ENCODE data around the gene DYNC1H1. TPM values are rescaled to one million over a fixed set of nuclear protein-coding genes. Genes with fewer than 3 reads are reported as not detected.

DYNC1H1 gene
- total RNA-seq, 6 donors from 2014 or later = 352 to 556 (median 447) TPM

DNA sequence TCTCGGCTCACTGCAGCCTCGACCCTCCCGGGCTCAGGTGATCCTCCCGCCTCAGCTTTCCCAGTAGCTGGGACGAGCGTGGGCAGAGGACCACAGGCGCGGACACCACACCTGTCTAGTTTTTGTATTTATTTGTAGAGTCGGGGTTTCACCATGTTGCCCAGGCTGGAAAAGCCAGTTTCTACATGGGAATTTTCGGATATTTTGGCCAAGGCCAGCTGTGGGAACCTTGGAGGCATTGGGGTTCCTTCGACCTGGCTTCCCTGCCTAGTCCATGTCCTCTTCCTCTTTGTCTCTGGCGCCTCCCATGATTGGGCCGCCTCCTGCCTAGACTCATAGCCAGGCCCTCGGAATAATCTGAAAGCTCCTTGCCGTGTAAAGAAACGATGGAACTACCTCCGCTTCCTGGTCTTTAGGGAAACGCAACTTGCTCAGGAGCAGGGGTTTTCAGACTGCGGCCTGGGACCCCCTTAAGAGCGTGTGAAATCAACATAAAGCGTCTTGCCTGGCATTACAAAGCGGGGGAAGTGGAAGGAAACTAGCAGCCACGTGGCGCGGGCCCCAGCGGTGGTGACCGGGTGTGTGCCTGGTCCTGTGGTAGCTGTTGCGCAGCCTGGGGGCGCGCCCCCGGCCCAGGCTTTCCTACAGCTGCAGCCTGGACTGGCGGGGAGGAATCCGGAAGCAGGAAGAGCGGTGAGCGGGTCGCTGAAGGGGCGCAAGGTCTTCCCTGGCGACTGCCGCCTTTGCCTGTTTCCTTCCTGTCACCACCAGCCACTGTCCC is 123.8 kb downstream of the DYNC1H1 start:
- peak overlapping the region; percentile 99 to 100 (median 100) for H3K27ac ChIP-seq
- WGBS, 2 donors = 14 to 30% methylated on average over 31 to 39 of the region's 39 CpGs
- H3K9me3 ChIP-seq = no peaks in the 10 kb centered on the region
- peaks cover 30 to 49% (median 39%) of the 10 kb centered on the region in 4 donors for H3K4me1 ChIP-seq
- TF ChIP-seq EP300 (IDR thresholded peaks at IDR 0.05) (no peak), CTCF (IDR thresholded peaks at IDR 0.05) (peak in 4 of 6 experiments; percentile 4 to 31 (median 8)), POLR2AphosphoS5 (IDR thresholded peaks at IDR 0.05) (peak in 1 of 2 donors; percentile 26), POLR2A (IDR thresholded peaks at IDR 0.05) (no peak)
- DNase-seq (peak; percentile 65 to 92), ATAC-seq (ENCODE audit: low FRiP score in 2 of 2) (peak; percentile 42 to 53)
- peaks cover 15 to 28% (median 21%) of the 10 kb centered on the region in 4 donors for H3K36me3 ChIP-seq
- H3K27me3 ChIP-seq = no peaks in the 10 kb centered on the region
- H3K4me3 ChIP-seq = peak overlapping the region; percentile 8 to 91 (median 78)

DNA sequence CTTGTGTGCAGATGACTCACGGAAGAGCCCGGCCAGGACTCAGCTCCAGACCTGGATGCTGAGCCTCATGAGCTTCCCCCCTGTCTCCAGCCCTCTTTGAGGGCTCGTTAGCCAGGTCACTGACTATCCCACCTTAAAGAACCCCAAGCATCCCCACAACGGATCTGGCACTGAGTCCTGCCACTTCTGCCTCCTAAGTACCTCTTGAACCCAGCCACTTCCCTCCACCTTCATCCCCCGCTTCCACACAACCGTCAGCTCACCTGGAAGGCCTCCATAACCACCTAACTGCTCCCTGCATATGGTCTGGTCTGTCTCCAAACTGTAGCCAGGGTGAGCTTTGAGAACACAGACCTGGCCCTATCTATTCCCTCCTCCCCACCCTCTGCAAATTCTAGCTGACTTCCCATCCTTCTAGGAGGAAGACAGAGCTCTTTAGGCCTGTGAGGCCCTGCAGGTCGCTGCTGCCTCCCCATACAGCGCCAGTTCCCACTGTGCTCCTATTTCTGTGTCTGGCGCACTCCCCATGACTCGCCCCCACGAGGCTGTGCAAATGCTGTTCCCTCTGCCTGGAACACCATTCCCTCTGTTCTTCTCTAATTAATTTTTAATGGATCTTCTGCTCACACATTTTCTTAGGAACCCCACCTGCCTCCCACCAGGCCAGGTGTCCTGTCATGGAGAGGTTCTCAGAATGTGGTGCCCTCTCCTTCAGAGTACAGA is 125.4 kb downstream of the DYNC1H1 start:
- Histone ChIP-seq H3K27ac (no peak overlapping the region), H3K4me1 (peaks cover 14 to 33% (median 23%) of the 10 kb centered on the region in 4 donors), H3K27me3 (no peaks in the 10 kb centered on the region), H3K4me3 (no peak overlapping the region), H3K9me3 (no peaks in the 10 kb centered on the region), H3K36me3 (peaks cover 0 to 12% (median 7%) of the 10 kb centered on the region in 4 donors)
- WGBS, 2 donors = 75 to 93% methylated on average over 10 to 11 of the region's 11 CpGs
- no peak for DNase-seq
- no peak for ATAC-seq (ENCODE audit: low FRiP score in 2 of 2)
- TF ChIP-seq POLR2A (IDR thresholded peaks at IDR 0.05) (no peak), EP300 (IDR thresholded peaks at IDR 0.05) (no peak), CTCF (IDR thresholded peaks at IDR 0.05) (no peak), POLR2AphosphoS5 (IDR thresholded peaks at IDR 0.05) (no peak)

DNA sequence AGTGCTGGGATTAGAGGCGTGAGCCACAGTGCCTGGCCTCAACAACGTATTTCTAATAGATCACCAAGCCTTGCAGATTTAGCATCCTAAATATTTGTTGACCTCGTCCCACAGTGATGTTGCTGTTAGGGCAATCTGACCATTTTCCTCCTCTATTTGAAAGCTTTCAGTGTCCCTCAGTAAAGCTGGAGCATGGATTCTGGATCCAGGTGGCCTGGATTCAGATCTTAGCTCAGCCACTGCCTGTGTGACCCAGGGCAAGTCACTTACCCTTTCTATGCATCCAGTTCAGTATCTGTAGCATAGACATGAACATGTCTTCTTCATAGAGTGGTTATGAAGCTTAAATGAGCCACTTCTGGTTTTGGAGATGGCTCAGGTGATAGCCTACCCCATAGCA is 126.3 kb downstream of the DYNC1H1 start:
- H3K27me3 ChIP-seq = no peaks in the 10 kb centered on the region
- ATAC-seq (ENCODE audit: low FRiP score in 2 of 2) (no peak), DNase-seq (no peak)
- H3K4me1 ChIP-seq = peaks cover 4 to 24% (median 14%) of the 10 kb centered on the region in 4 donors
- peaks cover 0 to 2% (median 0%) of the 10 kb centered on the region in 4 donors for H3K36me3 ChIP-seq
- no peak overlapping the region for H3K4me3 ChIP-seq
- H3K9me3 ChIP-seq = no peaks in the 10 kb centered on the region
- 91 to 93% methylated on average over 3 of the region's 3 CpGs for WGBS, 2 donors
- TF ChIP-seq POLR2A (IDR thresholded peaks at IDR 0.05) (no peak), POLR2AphosphoS5 (IDR thresholded peaks at IDR 0.05) (no peak), EP300 (IDR thresholded peaks at IDR 0.05) (no peak), CTCF (IDR thresholded peaks at IDR 0.05) (no peak)
- no peak overlapping the region for H3K27ac ChIP-seq

DNA sequence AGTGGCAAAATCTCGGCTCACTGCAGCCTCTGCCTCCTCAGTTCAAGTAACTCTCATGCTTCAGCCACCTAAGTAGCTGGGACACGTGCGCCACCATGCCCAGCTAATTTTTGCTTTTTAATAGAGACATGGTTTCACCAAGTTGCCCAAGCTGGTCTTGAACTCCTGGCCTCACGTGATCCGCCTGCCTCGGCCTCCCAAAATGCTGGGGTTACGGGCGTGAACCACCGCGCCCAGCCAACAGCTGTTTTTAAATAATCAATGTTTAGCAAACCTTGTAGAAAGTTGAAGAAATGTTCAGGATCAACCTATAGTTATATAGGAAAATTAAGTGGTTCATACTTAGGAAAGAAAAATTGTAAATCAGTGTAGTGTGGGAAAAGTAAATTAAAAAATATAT is 128.4 kb downstream of the DYNC1H1 start:
- Histone ChIP-seq H3K4me1 (peaks cover 3 to 22% (median 11%) of the 10 kb centered on the region in 4 donors), H3K4me3 (no peak overlapping the region), H3K36me3 (no peaks in the 10 kb centered on the region), H3K9me3 (no peaks in the 10 kb centered on the region), H3K27me3 (no peaks in the 10 kb centered on the region), H3K27ac (no peak overlapping the region)
- ATAC-seq (ENCODE audit: low FRiP score in 2 of 2) = no peak
- 91 to 95% methylated on average over 10 of the region's 10 CpGs for WGBS, 2 donors
- no peak for DNase-seq
- no peak for TF ChIP-seq POLR2AphosphoS5 (IDR thresholded peaks at IDR 0.05)
- no peak for TF ChIP-seq POLR2A (IDR thresholded peaks at IDR 0.05)
- no peak for TF ChIP-seq CTCF (IDR thresholded peaks at IDR 0.05)
- TF ChIP-seq EP300 (IDR thresholded peaks at IDR 0.05) = no peak
